K562 (cell line): ENCODE results near the gene MRPL28. TPM values are rescaled to one million over a fixed set of nuclear protein-coding genes. Genes with fewer than 3 reads are reported as not detected.

Experiments
- ATAC-seq: fragments of 200-7000 bp; cut with Tn5 transposase; 3 replicates; pipeline ENCODE4 v1.9.1; 2020; ENCODE audit warnings: moderate library complexity
- BruUV-seq: library from RNA; stranded (reverse); fragments of 400-500 nt; replicated peaks from 2 replicates; lab custom pipeline; 2021; lab: Mats Ljungman, UMichigan
- CTCF ChIA-PET: fragments of 300-600 bp; formaldehyde crosslinking; extraction: SDS; loops from one replicate; lab custom pipeline; 2021; ENCODE audit warnings: low intra/inter-chr PET ratio; lab: Yijun Ruan, JAX
- POLR2A ChIA-PET: fragments of 300-600, 350-650 bp; sonication (Branson Sonifier 250); formaldehyde crosslinking; extraction: SDS; loops from one replicate; lab custom pipeline; 2021; ENCODE audit warnings: antibody characterized with exemption, inconsistent platforms; lab: Yijun Ruan, JAX
- DNase-seq, 4 experiments: peaks; one replicate each; pipeline versions ENCODE4 v3.0.0 to v3.0.0-alpha.2; 2011 to 2018; ENCODE audit warnings: low spot score in 3 of 4, mixed read lengths in 3 of 4; ENCODE audit errors: extremely low read depth in 1 of 4
- FAIRE-seq: peaks from 2 replicates; lab custom pipeline; 2011; peaks lifted over from hg19 to GRCh38; lab: Jason Lieb, UNC
- H2AFZ ChIP-seq: 2 replicates; pipeline ENCODE4 v1.6.0; 2011; ENCODE audit warnings: low read depth, low read length, control low read depth, inconsistent platforms
- H3K27ac ChIP-seq: fragments of 200-600 bp; 3 replicates; pipeline ENCODE4 v1.8.0; 2011; ENCODE audit warnings: low read depth, mild to moderate bottlenecking, control low read depth, inconsistent platforms, low read length, moderate library complexity, mixed read lengths; ENCODE audit errors: extremely low read depth
- H3K27me3 ChIP-seq, 2 experiments: fragments of 300-600 bp in 1 of 2; 2 replicates in 1 of 2; 3 replicates in 1 of 2; pipeline versions ENCODE4 v1.6.0 to v1.8.0; 2011; ENCODE audit warnings: inconsistent platforms in 2 of 2, low read length in 2 of 2, mild to moderate bottlenecking in 1 of 2, mixed read lengths in 1 of 2, moderate library complexity in 1 of 2; ENCODE audit not compliant: control insufficient read depth in 2 of 2, insufficient read depth in 2 of 2
- H3K36me3 ChIP-seq: fragments of 300-600 bp; 3 replicates; pipeline ENCODE4 v1.8.0; 2011; ENCODE audit warnings: mild to moderate bottlenecking, low read length, inconsistent platforms; ENCODE audit not compliant: control insufficient read depth, insufficient read depth
- H3K4me1 ChIP-seq, 2 experiments: fragments of 200-600 bp in 1 of 2; replicated peaks in 1 of 2; 2 replicates in 1 of 2; 3 replicates in 1 of 2; pipeline versions ENCODE4 v1.5.1 to v1.8.0; 2011; ENCODE audit warnings: inconsistent platforms in 2 of 2, low read length in 2 of 2, mild to moderate bottlenecking in 1 of 2, mixed read lengths in 1 of 2, moderate library complexity in 1 of 2; ENCODE audit not compliant: control insufficient read depth in 2 of 2, insufficient read depth in 2 of 2
- H3K4me2 ChIP-seq: 2 replicates; pipeline ENCODE4 v1.6.1; 2011; ENCODE audit warnings: low read length, control low read depth, inconsistent platforms, mixed read lengths; ENCODE audit not compliant: insufficient read depth
- H3K4me3 ChIP-seq: fragments of 200-600 bp; sonication (generic), shearing (Covaris generic); 2 replicates; pipeline ENCODE4 v1.5.1; 2016; ENCODE audit warnings: control low read depth, inconsistent platforms
- H3K79me2 ChIP-seq: fragments of 200-600 bp; 3 replicates; pipeline ENCODE4 v1.8.0; 2011; ENCODE audit warnings: low read length, inconsistent platforms; ENCODE audit not compliant: control insufficient read depth, insufficient read depth
- H3K9ac ChIP-seq, 2 experiments: 2 replicates each; pipeline versions ENCODE4 v1.6.0 to v1.6.1; 2011; ENCODE audit warnings: low read depth in 2 of 2, low read length in 2 of 2, control low read depth in 1 of 2, inconsistent platforms in 1 of 2, mild to moderate bottlenecking in 1 of 2, mixed read lengths in 1 of 2; ENCODE audit not compliant: insufficient read depth in 1 of 2
- H3K9me1 ChIP-seq: one replicate; pipeline ENCODE4 v1.6.0; 2011; ENCODE audit warnings: inconsistent platforms, mild to moderate bottlenecking, low read length, moderate library complexity; ENCODE audit not compliant: control insufficient read depth, insufficient read depth
- H3K9me3 ChIP-seq: replicated peaks from 2 replicates; pipeline ENCODE4 v1.5.1; 2011; ENCODE audit warnings: low read depth, low read length, inconsistent platforms; ENCODE audit not compliant: control insufficient read depth, insufficient read depth
- H4K20me1 ChIP-seq: replicated peaks from 2 replicates; pipeline ENCODE4 v1.6.1; 2011; ENCODE audit warnings: low read length, inconsistent platforms, mixed read lengths; ENCODE audit not compliant: control insufficient read depth, insufficient read depth
- ASH1L ChIP-seq: fragments of 450-650 bp; IDR thresholded peaks from 2 replicates; pipeline ENCODE4 v1.6.1; 2018; ENCODE audit warnings: borderline replicate concordance, mild to moderate bottlenecking, low read depth; ENCODE audit not compliant: partially characterized antibody
- CAMTA2 ChIP-seq: fragments of 250-450 bp; sonication (Bioruptor Pico); conservative IDR thresholded peaks from 2 replicates; pipeline ENCODE4 v1.5.1; 2022
- GTF2A2 ChIP-seq: IDR thresholded peaks from 2 replicates; pipeline ENCODE4 v1.6.1; 2016; ENCODE audit warnings: mild to moderate bottlenecking, missing genetic modification characterization, missing compliant biosample characterization
- NCOA1 ChIP-seq: fragments of 450-650 bp; IDR thresholded peaks from 2 replicates; pipeline ENCODE4 v1.6.1; 2016; ENCODE audit warnings: low read depth
- RBFOX2 ChIP-seq: fragments of 200-400 bp; formaldehyde crosslinking; IDR thresholded peaks from 2 replicates; pipeline ENCODE4 v1.6.1; 2017; ENCODE audit warnings: low read depth, mild to moderate bottlenecking, low read length, moderate library complexity
- SMAD2 ChIP-seq: fragments of 150-350 bp; IDR thresholded peaks from 2 replicates; pipeline ENCODE4 v1.6.1; 2014; ENCODE audit warnings: low read depth, mild to moderate bottlenecking, low read length
- U2AF1 ChIP-seq: fragments of 200-400 bp; formaldehyde crosslinking; optimal IDR thresholded peaks from 2 replicates; pipeline ENCODE3; 2017; ENCODE audit warnings: mild to moderate bottlenecking, low read depth, low read length, moderate library complexity
- YY1 ChIP-seq, 3 experiments: IDR thresholded peaks; 2 replicates each; pipeline ENCODE4 v1.6.1; 2011; ENCODE audit warnings: low read length in 2 of 3, mild to moderate bottlenecking in 2 of 3, moderate library complexity in 2 of 3, borderline replicate concordance in 1 of 3, control low read depth in 1 of 3, low read depth in 1 of 3; ENCODE audit not compliant: insufficient read depth in 3 of 3, insufficient replicate concordance in 2 of 3, control insufficient read depth in 1 of 3, insufficient read length in 1 of 3; ENCODE audit errors: extremely low read depth in 1 of 3
- ZBTB33 ChIP-seq: sonication (generic); formaldehyde crosslinking; IDR thresholded peaks from 2 replicates; pipeline ENCODE4 v1.8.1; 2023; ENCODE audit warnings: mild to moderate bottlenecking, missing genetic modification reagents
- WGBS: fragments of 100-300 bp; shearing (Covaris generic); methylation state at CpG from one replicate; pipeline ENCODE4 v1.1.6; 2016; ENCODE audit warnings: low coverage, mixed read lengths; ENCODE audit not compliant: insufficient coverage; ENCODE audit errors: missing lambda C conversion rate; 5-methylcytosine and 5-hydroxymethylcytosine counted together
- in situ Hi-C: fragments of 300-500 bp; cut with MboI; formaldehyde crosslinking; loops from 4 replicates; pipeline ENCODE4 v1.15.0; 2018; ENCODE audit warnings: inconsistent platforms, mixed read lengths
- intact Hi-C: fragments of 100-400 bp; cut with micrococcal nuclease; formaldehyde crosslinking; loops from 2 replicates; pipeline ENCODE4 v1.14.2; 2022
- polyA plus RNA-seq, 8 experiments: library from polyadenylated mRNA; depleted of rRNA in 4 of 8; stranded (reverse) in 5 of 8; unstranded in 3 of 8; fragments of >200 nt; fragmentation: Nextera tagmentation in 2 of 8; fragmentation: Illumina TruSeq in 1 of 8; extraction: Ambion mirVana in 2 of 8; extraction: Trizol in 1 of 8; gene quantifications; 2 replicates each; pipeline versions ENCODE4 v1.2.1 to v1.2.3, GENCODE V29; 2011 to 2014; ENCODE audit warnings: inconsistent platforms in 1 of 8, missing spikeins in 1 of 8
- total RNA-seq, 7 experiments: library from RNA; depleted of rRNA in 6 of 7; stranded (reverse); fragments of >200 nt in 6 of 7; fragmentation: Illumina TruSeq in 2 of 7; extraction: Trizol in 2 of 7; gene quantifications; 2 replicates each; pipeline versions ENCODE4 v1.2.1 to v1.2.3, GENCODE V29; 2011 to 2021; ENCODE audit warnings: low replicate concordance in 1 of 7

Gene MRPL28
- total and polyA plus RNA-seq, 9 of the 15 experiments (the other 6 are each of a cell fraction or from before 2014, with no cell fraction given) = 2.5 to 323 (median 175) TPM

GRCh38 chr16:407253-407652 lies 36.9 kb upstream of the MRPL28 start:
- FAIRE-seq (no peak), ATAC-seq (no peak), DNase-seq (peak in 1 of 4 experiments; percentile 3)
- Histone ChIP-seq H3K36me3 (peaks cover 8% of the 10 kb centered on the region; the same call in 1 of the 3 replicates), H3K27me3 (no peaks in the 10 kb centered on the region), H3K9ac (peak overlapping the region in 1 of 2 experiments; percentile 55; a peak in 2 of 4 replicates), H3K79me2 (peaks cover 9% of the 10 kb centered on the region; the same call in 2 of the 3 replicates), H4K20me1 (no peaks in the 10 kb centered on the region), H3K4me1 (peaks cover 15 to 51% of the 10 kb centered on the region in 2 experiments), H3K27ac (no peak overlapping the region), H3K9me3 (no peaks in the 10 kb centered on the region), H3K4me2 (no peak overlapping the region), H3K4me3 (no peak overlapping the region), H2AFZ (no peak overlapping the region), H3K9me1 (no peaks in the 10 kb centered on the region)
- CTCF ChIA-PET = no interaction called here
- WGBS = 79% methylated on average over 15 of the region's 16 CpGs
- no TSS peak for BruUV-seq
- in situ Hi-C loops = no loop called here
- intact Hi-C loops = no loop called here
- TF ChIP-seq GTF2A2 (tag) = no peak
- peak; percentile 79 for TF ChIP-seq ZBTB33 (CRISPR knock-in tag)
- TF ChIP-seq CAMTA2 (CRISPR knock-in tag) = no peak
- no peak for TF ChIP-seq NCOA1
- 0 out of 2 replicates have a peak, but pooled peaks have one; percentile 5 for TF ChIP-seq RBFOX2
- TF ChIP-seq ASH1L = no peak
- no peak for TF ChIP-seq SMAD2
- TF ChIP-seq U2AF1 = no peak
- peak in 1 of 3 experiments; percentile 65 for TF ChIP-seq YY1 (IDR thresholded peaks at IDR 0.05; ENCODE audit: borderline replicate concordance in 1 of 3, control insufficient read depth in 1 of 3, extremely low read depth in 1 of 3, insufficient read depth in 3 of 3, insufficient read length in 1 of 3, insufficient replicate concordance in 2 of 3, low read depth in 1 of 3, low read length in 2 of 3)
- POLR2A ChIA-PET = interaction anchor here (0.6 to 1.3 kb wide), 2 partner anchors 14 to 57 kb away, joined by 3 read pairs; no protein-coding TSS in a partner anchor
